GM19043 (cell line): ENCODE results near the gene RSPH3.
"Not testable (repeated sequence)": the region's sequence is repeated elsewhere in the genome, so short reads cannot be mapped to it uniquely, and the experiment has no call there.

Experiments
- ATAC-seq: cut with Tn5 transposase; IDR thresholded peaks from one replicate; pipeline ENCODE4 v1.9.1; 2021; ENCODE audit warnings: low read depth; ENCODE audit not compliant: unreplicated experiment

The RSPH3 gene, protein sequence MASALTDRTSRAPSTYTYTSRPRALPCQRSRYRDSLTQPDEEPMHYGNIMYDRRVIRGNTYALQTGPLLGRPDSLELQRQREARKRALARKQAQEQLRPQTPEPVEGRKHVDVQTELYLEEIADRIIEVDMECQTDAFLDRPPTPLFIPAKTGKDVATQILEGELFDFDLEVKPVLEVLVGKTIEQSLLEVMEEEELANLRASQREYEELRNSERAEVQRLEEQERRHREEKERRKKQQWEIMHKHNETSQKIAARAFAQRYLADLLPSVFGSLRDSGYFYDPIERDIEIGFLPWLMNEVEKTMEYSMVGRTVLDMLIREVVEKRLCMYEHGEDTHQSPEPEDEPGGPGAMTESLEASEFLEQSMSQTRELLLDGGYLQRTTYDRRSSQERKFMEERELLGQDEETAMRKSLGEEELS

GRCh38 chr6:158999666-159000403 lies at the start of gene RSPH3:
Gene RSPH3, minus strand, starts transcription at chr6:159000202. Its CDS starts 652 bp downstream, at chr6:158999550.
- ATAC-seq: peak; percentile 91

GRCh38 chr6:159047891-159048685 lies 48.1 kb upstream of the RSPH3 start:
- no peak for ATAC-seq

DNA sequence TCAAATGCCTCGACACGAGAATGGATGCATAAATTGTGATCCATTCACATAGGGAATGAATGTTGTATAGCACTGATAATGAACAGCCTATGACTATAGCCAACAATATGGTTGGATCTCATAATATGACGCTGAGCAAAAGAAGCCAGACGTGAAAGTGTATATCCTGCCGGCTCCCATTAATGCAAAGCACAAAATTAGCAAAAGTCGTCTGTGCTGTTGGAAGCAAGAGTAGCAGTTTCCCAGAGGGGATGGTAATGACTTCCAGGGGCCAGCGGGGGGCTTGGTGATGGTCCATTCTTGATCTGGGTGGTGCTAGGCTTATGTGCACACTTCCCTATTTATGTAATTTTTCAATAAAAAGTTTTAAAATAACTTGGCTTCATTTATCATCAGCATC lies 45.8 kb upstream of the RSPH3 start:
- no peak for ATAC-seq

- ATAC-seq: peak; percentile 79
Measured at GRCh38 chr6:159044899-159045727, 45.1 kb upstream of the RSPH3 start, which contains the start of gene TAGAP. Gene TAGAP, minus strand, starts transcription at chr6:159044991. Its CDS starts 845 bp downstream, at chr6:159044146.

GRCh38 chr6:159043947-159044346 lies 43.9 kb upstream of the RSPH3 start:
- ATAC-seq: no peak

DNA sequence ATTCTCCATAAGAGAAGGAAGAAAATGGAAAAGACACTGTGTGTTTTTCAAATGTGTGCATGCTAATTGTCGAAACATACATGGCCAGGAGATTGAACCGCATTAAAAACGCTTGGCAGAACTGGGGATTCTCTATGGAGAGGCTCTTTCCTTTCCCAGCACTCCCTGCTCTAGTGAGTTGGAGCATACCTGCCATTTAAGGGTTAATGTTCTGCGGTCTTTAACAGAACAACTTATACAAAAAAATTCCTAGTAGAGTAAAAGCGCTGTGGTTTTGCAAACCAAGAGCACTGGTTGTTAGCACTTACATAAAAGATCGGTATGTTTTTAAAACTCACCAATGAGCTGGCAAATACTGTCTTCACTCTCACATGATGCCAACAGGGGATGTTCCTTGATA lies 43.2 kb upstream of the RSPH3 start:
- no peak for ATAC-seq

DNA sequence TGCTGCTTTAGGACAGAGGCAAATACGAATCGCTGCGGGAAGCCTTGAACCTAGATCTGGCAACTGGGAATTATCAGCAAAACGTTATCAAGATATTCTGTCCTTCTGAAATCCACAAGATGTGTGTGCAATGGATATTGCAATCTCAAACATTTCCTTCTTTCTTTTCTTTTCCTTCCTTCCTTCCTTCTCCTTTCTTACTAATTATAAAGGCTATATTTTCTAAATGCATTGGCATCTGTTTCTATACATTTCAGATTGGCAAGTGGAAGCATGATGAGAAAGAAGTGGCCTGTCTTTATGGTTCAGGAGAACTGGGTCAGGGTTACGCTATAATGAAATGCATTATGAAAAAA lies 42.8 kb upstream of the RSPH3 start:
- no peak for ATAC-seq

GRCh38 chr6:159042003-159042825 lies 42.2 kb upstream of the RSPH3 start:
- peak; percentile 31 for ATAC-seq

- no peak for ATAC-seq
Measured at GRCh38 chr6:159041181-159041580, 41.2 kb upstream of the RSPH3 start.

- no peak for ATAC-seq
Measured at GRCh38 chr6:159039885-159040258, 39.9 kb upstream of the RSPH3 start.

GRCh38 chr6:159038914-159039884 lies 39.2 kb upstream of the RSPH3 start:
- peak; percentile 84 for ATAC-seq

- ATAC-seq: not testable (repeated sequence)
Measured at GRCh38 chr6:159038318-159038717, 38.3 kb upstream of the RSPH3 start.

DNA sequence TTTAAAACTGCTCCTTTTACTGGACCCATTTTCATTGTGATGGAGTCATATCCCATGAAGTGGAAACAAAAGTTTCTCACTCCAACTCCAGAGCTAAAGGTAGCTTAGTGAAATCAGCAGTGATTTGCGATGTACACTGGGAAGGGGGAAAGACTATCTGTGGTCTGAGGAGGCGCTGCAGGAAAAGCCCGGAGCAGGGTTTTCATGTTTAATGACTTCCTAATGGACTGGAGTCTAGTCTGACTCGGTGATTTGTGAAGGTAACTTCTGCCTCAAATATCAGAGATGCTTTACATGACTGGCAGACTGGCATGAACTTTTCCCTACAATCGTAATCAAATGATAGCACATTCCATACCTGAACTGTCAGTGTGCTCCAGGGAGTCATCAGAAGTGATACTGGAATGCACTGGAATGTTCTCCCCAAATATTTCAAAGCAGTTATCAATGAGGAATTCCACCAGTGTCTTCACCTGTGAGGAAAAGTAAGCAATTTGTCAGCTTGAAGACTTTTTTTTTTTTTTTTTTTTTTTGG lies 37.8 kb upstream of the RSPH3 start:
- no peak for ATAC-seq

GRCh38 chr6:159036673-159037072 lies 36.7 kb upstream of the RSPH3 start:
- no peak for ATAC-seq

- no peak for ATAC-seq
Measured at GRCh38 chr6:159035891-159036290, 35.9 kb upstream of the RSPH3 start.

- ATAC-seq: no peak
Measured at GRCh38 chr6:159033160-159034049, 33.4 kb upstream of the RSPH3 start.

- no peak for ATAC-seq
Measured at GRCh38 chr6:159031846-159032245, 31.8 kb upstream of the RSPH3 start.
